HG02970 (cell line): ENCODE results near the gene GNB1.

Source experiments
- ATAC-seq: cut with Tn5 transposase; IDR thresholded peaks from one replicate; pipeline ENCODE4 v1.9.1; 2021; ENCODE audit warnings: mild to moderate bottlenecking, moderate library complexity, moderate number of reproducible peaks; ENCODE audit not compliant: unreplicated experiment, low FRiP score

Gene GNB1

GRCh38 chr1:1832820-1833219 lies 58.1 kb downstream of the GNB1 start:
- ATAC-seq = no peak

GRCh38 chr1:1832166-1832565 lies 58.7 kb downstream of the GNB1 start:
- no peak for ATAC-seq

- no peak for ATAC-seq
Measured at GRCh38 chr1:1827089-1827848, 63.6 kb downstream of the GNB1 start.

GRCh38 chr1:1826356-1827088 lies 64.4 kb downstream of the GNB1 start:
- no peak for ATAC-seq

- no peak for ATAC-seq
Measured at GRCh38 chr1:1825217-1825616, 65.7 kb downstream of the GNB1 start.

- no peak for ATAC-seq
Measured at GRCh38 chr1:1819762-1820161, 71.1 kb downstream of the GNB1 start.

GRCh38 chr1:1817221-1817620 lies 73.7 kb downstream of the GNB1 start:
- no peak for ATAC-seq

GRCh38 chr1:1815606-1816281 lies 75.1 kb downstream of the GNB1 start:
- no peak for ATAC-seq

- no peak for ATAC-seq
Measured at GRCh38 chr1:1809489-1809888, 81.4 kb downstream of the GNB1 start.

- no peak for ATAC-seq
Measured at GRCh38 chr1:1808206-1808605, 82.7 kb downstream of the GNB1 start.

GRCh38 chr1:1806890-1807289 lies 84.0 kb downstream of the GNB1 start:
- no peak for ATAC-seq

GRCh38 chr1:1804301-1804700 lies 86.6 kb downstream of the GNB1 start:
- no peak for ATAC-seq

- no peak for ATAC-seq
Measured at GRCh38 chr1:1802871-1803270, 88.0 kb downstream of the GNB1 start.

- ATAC-seq = no peak
Measured at GRCh38 chr1:1799716-1800115, 91.2 kb downstream of the GNB1 start.

GRCh38 chr1:1797731-1798341 lies 93.1 kb downstream of the GNB1 start:
- no peak for ATAC-seq

- ATAC-seq = no peak
Measured at GRCh38 chr1:1796466-1796865, 94.4 kb downstream of the GNB1 start.

GRCh38 chr1:1794999-1795398 lies 95.9 kb downstream of the GNB1 start:
- no peak for ATAC-seq

- no peak for ATAC-seq
Measured at GRCh38 chr1:1793481-1794244, 97.2 kb downstream of the GNB1 start.

GRCh38 chr1:1788646-1789431 lies 102.0 kb downstream of the GNB1 start:
- ATAC-seq = no peak

- no peak for ATAC-seq
Measured at GRCh38 chr1:1788136-1788535, 102.8 kb downstream of the GNB1 start.
